ENCODE measurements around the gene ACSM2A.
"Not testable (repeated sequence)": the region's sequence is repeated elsewhere in the genome, so short reads cannot be mapped to it uniquely, and the experiment has no call there.

Gene ACSM2A

GRCh38 chr16:20536669-20537068 is 85.3 kb downstream of the ACSM2A start:
- not testable (repeated sequence) for DNase-seq (ENCODE audit: extremely low read depth in 1 of 2, low read depth in 1 of 2)
